Mammary epithelial cell (primary cell): ENCODE measurements around the gene PER3.

ENCODE experiments used
- EZH2 ChIP-seq: IDR thresholded peaks from 2 replicates; pipeline ENCODE4 v1.6.1; 2012; ENCODE audit warnings: low read length, inconsistent platforms, borderline replicate concordance
- TF ChIP-seq, protein P1 (sequence below), 2 donors: IDR thresholded peaks in 1 of 2; conservative IDR thresholded peaks in 1 of 2; 2 replicates each; pipeline ENCODE4 v1.5.1; 2011 to 2012; ENCODE audit warnings: inconsistent platforms in 2 of 2, low read length in 2 of 2, mild to moderate bottlenecking in 2 of 2, control low read depth in 1 of 2, low read depth in 1 of 2; ENCODE audit not compliant: insufficient read depth in 1 of 2; ENCODE audit errors: extremely low read depth in 1 of 2

DNA sequence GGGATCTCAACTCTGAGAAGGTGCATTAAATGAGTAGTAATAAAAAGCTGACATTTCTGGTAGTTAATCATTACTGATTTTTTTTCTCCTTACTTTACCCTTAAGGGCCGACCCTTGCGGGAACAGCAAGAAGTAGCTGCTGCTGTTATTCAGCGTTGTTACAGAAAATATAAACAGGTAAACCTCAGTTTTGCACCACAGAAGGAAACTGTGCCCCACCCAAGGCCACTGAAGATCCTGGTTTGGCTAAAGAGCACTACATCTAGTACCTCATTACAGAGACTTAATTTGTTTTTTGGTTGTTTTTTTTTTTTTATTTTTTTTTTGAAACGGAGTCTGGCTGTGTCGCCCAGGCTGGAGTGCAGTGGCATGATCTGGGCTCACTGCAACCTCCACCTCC, 36.5 kb upstream of the PER3 start:
- TF ChIP-seq, protein P1, sequence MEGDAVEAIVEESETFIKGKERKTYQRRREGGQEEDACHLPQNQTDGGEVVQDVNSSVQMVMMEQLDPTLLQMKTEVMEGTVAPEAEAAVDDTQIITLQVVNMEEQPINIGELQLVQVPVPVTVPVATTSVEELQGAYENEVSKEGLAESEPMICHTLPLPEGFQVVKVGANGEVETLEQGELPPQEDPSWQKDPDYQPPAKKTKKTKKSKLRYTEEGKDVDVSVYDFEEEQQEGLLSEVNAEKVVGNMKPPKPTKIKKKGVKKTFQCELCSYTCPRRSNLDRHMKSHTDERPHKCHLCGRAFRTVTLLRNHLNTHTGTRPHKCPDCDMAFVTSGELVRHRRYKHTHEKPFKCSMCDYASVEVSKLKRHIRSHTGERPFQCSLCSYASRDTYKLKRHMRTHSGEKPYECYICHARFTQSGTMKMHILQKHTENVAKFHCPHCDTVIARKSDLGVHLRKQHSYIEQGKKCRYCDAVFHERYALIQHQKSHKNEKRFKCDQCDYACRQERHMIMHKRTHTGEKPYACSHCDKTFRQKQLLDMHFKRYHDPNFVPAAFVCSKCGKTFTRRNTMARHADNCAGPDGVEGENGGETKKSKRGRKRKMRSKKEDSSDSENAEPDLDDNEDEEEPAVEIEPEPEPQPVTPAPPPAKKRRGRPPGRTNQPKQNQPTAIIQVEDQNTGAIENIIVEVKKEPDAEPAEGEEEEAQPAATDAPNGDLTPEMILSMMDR (conservative IDR thresholded peaks at IDR 0.05 in 1 of 2, IDR thresholded peaks at IDR 0.05 in 1 of 2; ENCODE audit: extremely low read depth in 1 of 2, insufficient read depth in 1 of 2, low read depth in 1 of 2, low read length in 2 of 2) = no peak
- no peak for TF ChIP-seq EZH2
